HCT116 (cell line): ENCODE measurements around the gene FREM1.

Source experiments
- POLR2A ChIP-seq: IDR thresholded peaks from 2 replicates; pipeline ENCODE4 v1.7.0; 2011; ENCODE audit warnings: borderline replicate concordance; ENCODE audit not compliant: insufficient read depth, insufficient read length; ENCODE audit errors: extremely low read depth
- RAD21 ChIP-seq: IDR thresholded peaks from 2 replicates; pipeline ENCODE4 v1.6.1; 2012; ENCODE audit warnings: low read depth, mild to moderate bottlenecking
- ZNF274 ChIP-seq: fragments of 200-500 bp; sonication (Bioruptor generic); IDR thresholded peaks from 2 replicates; pipeline ENCODE4 v1.6.1; 2014; ENCODE audit warnings: mild to moderate bottlenecking, low read depth, low read length, inconsistent platforms
- TF ChIP-seq, protein P1 (sequence below), 3 experiments: fragments of 200-600 bp in 1 of 3; sonication (generic) in 1 of 3; IDR thresholded peaks in 2 of 3; conservative IDR thresholded peaks in 1 of 3; 2 replicates each; pipeline ENCODE4 v1.5.1; 2012 to 2017; ENCODE audit warnings: low read depth in 2 of 3, low read length in 2 of 3, antibody characterized with exemption in 1 of 3, borderline replicate concordance in 1 of 3, control low read depth in 1 of 3, mild to moderate bottlenecking in 1 of 3, mixed read lengths in 1 of 3, mixed run types in 1 of 3, moderate library complexity in 1 of 3; ENCODE audit not compliant: insufficient read depth in 1 of 3

DNA sequence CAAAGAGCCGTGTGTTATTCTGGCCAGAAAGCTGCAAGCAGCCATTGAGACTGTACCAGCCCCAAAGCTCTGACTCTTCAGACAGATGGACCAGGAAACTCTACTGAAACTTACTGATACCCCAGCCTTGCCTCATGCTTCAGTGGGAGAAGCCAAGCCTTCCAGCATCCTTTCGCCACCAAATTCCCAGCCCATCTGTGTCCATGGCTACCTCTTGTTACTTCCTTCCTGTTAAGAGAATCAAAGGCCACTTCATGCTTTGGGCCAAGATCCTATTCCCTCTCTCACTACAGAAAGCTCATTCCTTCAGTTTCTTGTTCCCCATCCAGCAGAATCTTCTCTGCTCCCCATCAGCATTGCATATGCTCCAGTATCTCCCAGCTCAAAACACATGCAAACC is 46.9 kb upstream of the FREM1 start:
- TF ChIP-seq, protein P1, sequence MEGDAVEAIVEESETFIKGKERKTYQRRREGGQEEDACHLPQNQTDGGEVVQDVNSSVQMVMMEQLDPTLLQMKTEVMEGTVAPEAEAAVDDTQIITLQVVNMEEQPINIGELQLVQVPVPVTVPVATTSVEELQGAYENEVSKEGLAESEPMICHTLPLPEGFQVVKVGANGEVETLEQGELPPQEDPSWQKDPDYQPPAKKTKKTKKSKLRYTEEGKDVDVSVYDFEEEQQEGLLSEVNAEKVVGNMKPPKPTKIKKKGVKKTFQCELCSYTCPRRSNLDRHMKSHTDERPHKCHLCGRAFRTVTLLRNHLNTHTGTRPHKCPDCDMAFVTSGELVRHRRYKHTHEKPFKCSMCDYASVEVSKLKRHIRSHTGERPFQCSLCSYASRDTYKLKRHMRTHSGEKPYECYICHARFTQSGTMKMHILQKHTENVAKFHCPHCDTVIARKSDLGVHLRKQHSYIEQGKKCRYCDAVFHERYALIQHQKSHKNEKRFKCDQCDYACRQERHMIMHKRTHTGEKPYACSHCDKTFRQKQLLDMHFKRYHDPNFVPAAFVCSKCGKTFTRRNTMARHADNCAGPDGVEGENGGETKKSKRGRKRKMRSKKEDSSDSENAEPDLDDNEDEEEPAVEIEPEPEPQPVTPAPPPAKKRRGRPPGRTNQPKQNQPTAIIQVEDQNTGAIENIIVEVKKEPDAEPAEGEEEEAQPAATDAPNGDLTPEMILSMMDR (IDR thresholded peaks at IDR 0.05 in 2 of 3, conservative IDR thresholded peaks at IDR 0.05 in 1 of 3; ENCODE audit: borderline replicate concordance in 1 of 3, insufficient read depth in 1 of 3, low read depth in 2 of 3, low read length in 2 of 3) = no peak
- TF ChIP-seq ZNF274 (no peak), POLR2A (no peak), RAD21 (no peak)
